GM12873 (cell line): ENCODE data around the gene YIPF3.
A peak's percentile ranks its signal among the peaks of the same experiment; 100 is the strongest.

Experiments
- CTCF ChIP-seq: IDR thresholded peaks from 2 replicates; pipeline ENCODE4 v1.5.1; 2012; ENCODE audit warnings: low read depth, mild to moderate bottlenecking, moderate library complexity, low read length, control low read depth; ENCODE audit not compliant: insufficient read depth; ENCODE audit errors: missing control alignments

Gene YIPF3

GRCh38 chr6:43499028-43499815 lies 17.5 kb downstream of the YIPF3 start:
- TF ChIP-seq CTCF: no peak

GRCh38 chr6:43497689-43498088 lies 19.0 kb downstream of the YIPF3 start:
- no peak for TF ChIP-seq CTCF

- no peak for TF ChIP-seq CTCF
Observed at GRCh38 chr6:43497129-43497396, 19.7 kb downstream of the YIPF3 start.

- peak; percentile 64 for TF ChIP-seq CTCF
Observed at GRCh38 chr6:43496370-43497128, 20.2 kb downstream of the YIPF3 start.

GRCh38 chr6:43495409-43495941 lies 21.3 kb downstream of the YIPF3 start:
- TF ChIP-seq CTCF: peak; percentile 18

GRCh38 chr6:43494766-43495165 lies 22.0 kb downstream of the YIPF3 start:
- TF ChIP-seq CTCF: no peak

- no peak for TF ChIP-seq CTCF
Observed at GRCh38 chr6:43494321-43494720, 22.4 kb downstream of the YIPF3 start.
